Liver (tissue), 9 donors: ENCODE data around the gene ST7L. TPM values are rescaled to one million over a fixed set of nuclear protein-coding genes. Genes with fewer than 3 reads are reported as not detected.

ENCODE experiments used
- DNase-seq: peaks from one replicate; pipeline ENCODE4 v3.0.0-alpha.2; 2017; ENCODE audit warnings: low spot score
- H3K27ac ChIP-seq, 2 donors: one replicate each; pipeline ENCODE4 v1.7.0; 2013; ENCODE audit warnings: inconsistent platforms in 2 of 2, low read length in 2 of 2, control low read depth in 1 of 2, low read depth in 1 of 2, mild to moderate bottlenecking in 1 of 2
- H3K27me3 ChIP-seq, 4 donors: one replicate each; pipeline versions ENCODE4 v1.6.1 to v1.7.0; 2013; ENCODE audit warnings: low read length in 3 of 4, inconsistent platforms in 1 of 4, mild to moderate bottlenecking in 1 of 4, moderate library complexity in 1 of 4; ENCODE audit not compliant: control insufficient read depth in 4 of 4, insufficient read depth in 4 of 4
- H3K36me3 ChIP-seq, 4 donors: one replicate each; pipeline versions ENCODE4 v1.6.1 to v1.7.0; 2013; ENCODE audit warnings: low read length in 3 of 4, mild to moderate bottlenecking in 3 of 4, low read depth in 1 of 4, moderate library complexity in 1 of 4; ENCODE audit not compliant: control insufficient read depth in 4 of 4, insufficient read depth in 3 of 4
- H3K4me1 ChIP-seq, 4 donors: one replicate each; pipeline versions ENCODE4 v1.6.1 to v1.7.0; 2013; ENCODE audit warnings: low read length in 3 of 4, mild to moderate bottlenecking in 3 of 4, moderate library complexity in 1 of 4; ENCODE audit not compliant: control insufficient read depth in 4 of 4, insufficient read depth in 4 of 4
- H3K4me3 ChIP-seq, 3 donors: one replicate each; pipeline versions ENCODE4 v1.6.1 to v1.7.0; 2013; ENCODE audit warnings: low read length in 3 of 3, control low read depth in 1 of 3, low read depth in 1 of 3, mild to moderate bottlenecking in 1 of 3
- H3K9ac ChIP-seq, 2 donors: one replicate each; pipeline ENCODE4 v1.7.0; 2013; ENCODE audit warnings: low read length in 2 of 2, mild to moderate bottlenecking in 2 of 2, moderate library complexity in 2 of 2, control low read depth in 1 of 2, low read depth in 1 of 2
- H3K9me3 ChIP-seq, 4 donors: one replicate each; pipeline versions ENCODE4 v1.6.1 to v1.7.0; 2013; ENCODE audit warnings: low read length in 3 of 4; ENCODE audit not compliant: control insufficient read depth in 4 of 4
- ATF3 ChIP-seq: IDR thresholded peaks from 2 replicates; pipeline ENCODE4 v1.6.1; 2016; ENCODE audit warnings: antibody characterized with exemption
- CTCF ChIP-seq: fragments of 150-350 bp; IDR thresholded peaks from 2 replicates; pipeline ENCODE4 v1.5.1; 2017; ENCODE audit warnings: improper control_type of control experiment, low read depth, low read length; ENCODE audit not compliant: missing input control
- FOXA2 ChIP-seq: IDR thresholded peaks from 2 replicates; pipeline ENCODE4 v1.6.1; 2016; ENCODE audit warnings: antibody characterized with exemption
- HNF4A ChIP-seq, 2 donors: conservative IDR thresholded peaks; 2 replicates each; pipeline ENCODE4 v1.6.1; 2016; ENCODE audit warnings: antibody characterized with exemption in 2 of 2, mild to moderate bottlenecking in 2 of 2
- JUND ChIP-seq, 2 donors: IDR thresholded peaks; 2 replicates each; pipeline ENCODE4 v1.6.1; 2016; ENCODE audit warnings: antibody characterized with exemption in 2 of 2
- NR2F2 ChIP-seq: IDR thresholded peaks from 2 replicates; pipeline ENCODE4 v1.6.1; 2016; ENCODE audit warnings: antibody characterized with exemption
- RAD21 ChIP-seq, 2 donors: IDR thresholded peaks; 2 replicates each; pipeline ENCODE4 v1.6.1; 2016; ENCODE audit warnings: antibody characterized with exemption in 2 of 2, mild to moderate bottlenecking in 2 of 2
- REST ChIP-seq: IDR thresholded peaks from 2 replicates; pipeline ENCODE4 v1.6.1; 2016; ENCODE audit warnings: antibody characterized with exemption, mild to moderate bottlenecking
- RXRA ChIP-seq, 2 donors: IDR thresholded peaks; 2 replicates each; pipeline ENCODE4 v1.6.1; 2017 to 2018; ENCODE audit warnings: antibody characterized with exemption in 2 of 2, mild to moderate bottlenecking in 1 of 2
- SP1 ChIP-seq: IDR thresholded peaks from 2 replicates; pipeline ENCODE4 v1.6.1; 2018; ENCODE audit warnings: antibody characterized with exemption, mild to moderate bottlenecking
- TAF1 ChIP-seq: conservative IDR thresholded peaks from 2 replicates; pipeline ENCODE4 v1.6.1; 2016; ENCODE audit warnings: antibody characterized with exemption, mild to moderate bottlenecking
- YY1 ChIP-seq: IDR thresholded peaks from 2 replicates; pipeline ENCODE4 v1.6.1; 2016; ENCODE audit warnings: antibody characterized with exemption, mild to moderate bottlenecking
- ZBTB33 ChIP-seq: IDR thresholded peaks from 2 replicates; pipeline ENCODE4 v1.6.1; 2016; ENCODE audit warnings: antibody characterized with exemption
- WGBS: extraction: QIAGEN DNeasy Blood & Tissue Kit; methylation state at CpG from one replicate; pipeline ENCODE4 v1.1.7; 2013; 5-methylcytosine and 5-hydroxymethylcytosine counted together
- polyA plus RNA-seq, 2 donors: library from polyadenylated mRNA; stranded (reverse) in 1 of 2; unstranded in 1 of 2; fragments of 200-250 nt in 1 of 2; fragments of >200 nt in 1 of 2; fragmentation: Nextera tagmentation in 1 of 2; extraction: Ambion mirVana in 1 of 2; gene quantifications; one replicate each; pipeline versions ENCODE4 v1.2.1 to v1.2.3, GENCODE V29; 2013 to 2015
- total RNA-seq, 2 donors: library from RNA; depleted of rRNA; stranded (reverse); fragments of >200 nt; gene quantifications; one replicate each; pipeline ENCODE4 v1.2.3, GENCODE V29; 2014
- donor health status: healthy.
- donor health status: healthy.
- donor health status: healthy.
- donor health status: healthy.
- donor health status: healthy.

ST7L gene
- total and polyA plus RNA-seq, 4 donors: 4.9 to 13.6 (median 9.5) TPM

GRCh38 chr1:112619518-112620376, 806 bp upstream of the ST7L start, which contains the start of gene CAPZA1 (continued):
- TF ChIP-seq ATF3: no peak
- TF ChIP-seq SP1: no peak

DNA sequence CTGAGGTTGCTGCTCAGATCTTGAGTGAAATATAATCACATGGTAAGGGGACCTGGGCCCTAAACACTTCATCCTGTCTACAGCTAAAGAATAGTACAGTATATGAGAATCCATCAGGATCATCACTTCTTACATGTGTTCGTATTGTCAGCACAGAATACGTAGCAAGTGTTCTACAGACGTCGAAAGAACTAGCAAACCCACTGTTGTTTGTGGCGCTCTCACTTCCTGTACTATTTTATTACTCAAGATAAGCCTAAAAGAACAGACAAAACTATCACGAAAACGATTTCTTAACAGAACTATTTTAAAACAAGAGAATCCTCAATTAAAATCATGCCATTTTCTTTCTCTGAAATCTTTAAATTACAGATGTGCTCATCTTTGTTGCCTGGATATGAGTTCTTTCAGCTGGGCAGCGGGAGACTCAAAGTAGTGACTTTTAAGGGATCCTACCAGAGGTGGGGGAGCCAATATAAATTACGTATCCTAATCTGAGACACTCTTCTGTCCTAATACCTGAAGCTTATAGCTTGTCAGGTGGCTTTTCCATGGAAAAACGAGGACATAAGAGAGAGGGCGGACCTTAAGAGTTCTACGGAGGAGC, 724 bp downstream of the ST7L start:
- TF ChIP-seq RAD21 (IDR thresholded peaks at IDR 0.05) (no peak), REST (no peak), ZBTB33 (no peak), NR2F2 (no peak), RXRA (IDR thresholded peaks at IDR 0.05) (no peak), YY1 (no peak), TAF1 (no peak)
- no peaks in the 10 kb centered on the region for H3K9me3 ChIP-seq
- H3K27me3 ChIP-seq: no peaks in the 10 kb centered on the region
- 3% methylated on average over 12 of the region's 12 CpGs for WGBS
- DNase-seq: no peak
- peak overlapping the region; percentile 93 to 100 for H3K27ac ChIP-seq
- peak overlapping the region; percentile 96 to 100 for H3K9ac ChIP-seq
- H3K36me3 ChIP-seq: peaks cover 0 to 14% (median 4%) of the 10 kb centered on the region in 4 donors
- peaks cover 3 to 26% (median 20%) of the 10 kb centered on the region in 4 donors for H3K4me1 ChIP-seq
- peak overlapping the region; percentile 71 to 100 (median 84) for H3K4me3 ChIP-seq

GRCh38 chr1:112614460-112615065, 4.4 kb downstream of the ST7L start:
- DNase-seq: no peak
- Histone ChIP-seq H3K9me3 (no peaks in the 10 kb centered on the region), H3K27me3 (no peaks in the 10 kb centered on the region), H3K27ac (no peak overlapping the region), H3K9ac (no peak overlapping the region), H3K4me1 (peaks cover 3 to 13% (median 11%) of the 10 kb centered on the region in 4 donors), H3K4me3 (no peak overlapping the region), H3K36me3 (peaks cover 8 to 36% (median 19%) of the 10 kb centered on the region in 4 donors)
- TF ChIP-seq NR2F2 (no peak), FOXA2 (no peak), CTCF (peak; percentile 28), RAD21 (IDR thresholded peaks at IDR 0.05) (peak; percentile 53 to 66), JUND (IDR thresholded peaks at IDR 0.05) (no peak), HNF4A (conservative IDR thresholded peaks at IDR 0.05) (no peak), ZBTB33 (no peak)
- WGBS: 83% methylated on average over 6 of the region's 6 CpGs
